ENCODE results near the gene ARHGAP22. TPM values are rescaled to one million over a fixed set of nuclear protein-coding genes. Genes with fewer than 3 reads are reported as not detected.

The ARHGAP22 gene
- total and polyA plus RNA-seq, 5 donors: 1.4 to 6.5 (median 5.1) TPM

DNA sequence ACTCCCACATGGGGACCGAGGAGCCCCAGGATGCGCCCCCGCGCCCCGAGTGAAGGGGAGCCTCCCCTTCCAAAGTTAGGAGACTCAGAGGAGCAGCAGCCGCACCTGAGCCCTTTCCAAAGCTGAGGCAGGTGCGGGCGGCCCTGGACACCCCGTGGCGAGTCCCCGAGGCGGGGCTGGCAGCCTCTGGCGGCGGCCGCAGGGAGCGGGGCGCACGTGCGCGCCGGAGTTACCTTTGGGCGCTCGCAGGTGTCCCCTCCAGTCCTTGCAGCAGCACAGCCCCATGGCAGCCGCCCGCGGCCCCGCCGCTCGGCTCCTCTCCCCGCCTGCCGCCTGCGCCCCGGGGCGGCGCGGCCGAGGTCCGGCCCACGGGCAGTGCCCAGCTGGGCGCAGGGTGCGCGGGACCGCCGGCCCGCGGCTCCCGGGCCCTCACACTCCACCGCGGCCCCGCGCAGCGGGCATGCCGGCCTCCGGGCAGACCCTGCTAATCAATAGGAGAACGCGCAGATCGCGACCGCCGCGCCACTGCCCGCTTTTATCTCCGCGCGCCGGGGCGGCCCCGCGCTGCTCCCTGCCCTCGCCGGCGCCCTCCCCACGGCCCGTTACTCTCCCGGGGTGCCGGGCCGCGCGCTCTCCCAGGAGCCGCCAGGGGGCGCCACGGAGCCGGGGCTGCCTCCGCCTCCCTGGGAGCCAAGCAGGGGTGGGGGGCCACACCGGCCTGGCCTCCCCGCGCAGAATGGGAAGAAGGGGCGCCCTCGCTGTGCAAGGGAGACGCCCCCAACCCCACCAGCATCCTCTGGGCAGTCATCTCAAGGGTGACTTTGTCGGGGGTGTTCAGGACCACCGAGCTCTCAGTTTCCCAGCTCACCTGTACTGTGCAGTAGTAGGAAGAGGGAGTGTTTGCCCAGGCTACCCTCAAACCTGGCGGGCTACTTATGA is 80.8 kb downstream of the ARHGAP22 start:
- Histone ChIP-seq H3K4me3 (ENCODE audit: low read length) (peak overlapping the region; percentile 52), H3K27ac (ENCODE audit: low read length) (no peak overlapping the region), H3K9me3 (ENCODE audit: control insufficient read depth, low read length) (no peaks in the 10 kb centered on the region), H3K27me3 (ENCODE audit: control insufficient read depth, insufficient read depth) (no peaks in the 10 kb centered on the region), H3K4me1 (ENCODE audit: control insufficient read depth, insufficient read depth, low read length) (no peaks in the 10 kb centered on the region)
- 7% methylated on average over 93 of the region's 93 CpGs for WGBS
- intact Hi-C loops (cut with DNase I): no loop called here
- ATAC-seq: peak; percentile 23 to 25
- no peak for DNase-seq

GRCh38 chr10:48523212-48523819 is 81.6 kb downstream of the ARHGAP22 start:
- 4% methylated on average over 47 of the region's 47 CpGs for WGBS
- peak overlapping the region; percentile 52 for H3K4me3 ChIP-seq (ENCODE audit: low read length)
- H3K27me3 ChIP-seq (ENCODE audit: control insufficient read depth, insufficient read depth): no peaks in the 10 kb centered on the region
- peak; percentile 72 to 83 (median 78) for DNase-seq
- H3K9me3 ChIP-seq (ENCODE audit: control insufficient read depth, low read length): no peaks in the 10 kb centered on the region
- ATAC-seq: peak; percentile 70 to 84
- intact Hi-C loops (cut with DNase I): no loop called here
- no peak overlapping the region for H3K27ac ChIP-seq (ENCODE audit: low read length)
- no peaks in the 10 kb centered on the region for H3K4me1 ChIP-seq (ENCODE audit: control insufficient read depth, insufficient read depth, low read length)

DNA sequence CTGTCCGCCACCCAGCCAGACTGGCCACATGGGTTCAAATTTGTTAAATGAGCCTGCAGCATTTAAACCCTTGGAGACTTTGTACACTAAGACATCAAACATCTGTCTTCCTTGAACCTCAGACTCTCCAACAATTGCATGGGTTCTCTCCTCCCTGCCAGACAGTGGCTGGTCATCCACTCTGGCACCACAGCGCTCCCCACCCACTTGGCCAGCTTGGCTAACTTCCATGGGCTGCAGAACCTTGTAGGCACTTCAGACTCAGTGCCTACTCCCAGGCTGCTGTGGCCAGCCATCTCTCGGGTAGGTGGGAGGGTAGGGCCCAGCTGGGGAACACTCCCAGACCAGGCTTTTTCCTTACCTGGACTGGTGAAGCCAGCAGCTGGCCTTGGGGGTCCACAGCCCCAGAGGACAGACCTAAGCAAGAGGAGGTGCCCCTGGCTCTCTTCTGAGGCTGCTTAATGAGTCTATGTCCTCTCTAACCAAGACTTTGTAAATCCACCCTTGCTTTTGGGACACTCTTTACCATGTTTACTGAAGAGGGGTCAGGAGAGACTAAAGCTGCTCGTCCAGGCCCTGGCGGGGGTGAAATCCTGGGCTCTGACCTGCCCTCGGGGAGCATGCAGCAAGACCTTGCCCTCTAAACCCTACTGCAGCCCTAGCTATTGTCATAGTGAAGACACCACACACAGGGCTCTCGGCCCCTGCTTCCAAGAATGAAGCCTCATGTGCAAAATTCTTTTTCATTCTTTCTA is 82.7 kb downstream of the ARHGAP22 start:
- no peaks in the 10 kb centered on the region for H3K27me3 ChIP-seq (ENCODE audit: control insufficient read depth, insufficient read depth)
- 90% methylated on average over 7 of the region's 7 CpGs for WGBS
- no peak overlapping the region for H3K27ac ChIP-seq (ENCODE audit: low read length)
- ATAC-seq (no peak), DNase-seq (no peak)
- no peak overlapping the region for H3K4me3 ChIP-seq (ENCODE audit: low read length)
- no peaks in the 10 kb centered on the region for H3K4me1 ChIP-seq (ENCODE audit: control insufficient read depth, insufficient read depth, low read length)
- no peaks in the 10 kb centered on the region for H3K9me3 ChIP-seq (ENCODE audit: control insufficient read depth, low read length)
- intact Hi-C loops (cut with DNase I): no loop called here

- no peak for ATAC-seq
- no peak overlapping the region for H3K4me3 ChIP-seq (ENCODE audit: low read length)
- no peaks in the 10 kb centered on the region for H3K27me3 ChIP-seq (ENCODE audit: control insufficient read depth, insufficient read depth)
- H3K4me1 ChIP-seq (ENCODE audit: control insufficient read depth, insufficient read depth, low read length): no peaks in the 10 kb centered on the region
- WGBS: 95% methylated on average over 7 of the region's 7 CpGs
- DNase-seq: no peak
- no peak overlapping the region for H3K27ac ChIP-seq (ENCODE audit: low read length)
- H3K9me3 ChIP-seq (ENCODE audit: control insufficient read depth, low read length): no peaks in the 10 kb centered on the region
- intact Hi-C loops (cut with DNase I): no loop called here
These were observed 84.3 kb downstream of the ARHGAP22 start for GRCh38 chr10:48520594-48520993.

DNA sequence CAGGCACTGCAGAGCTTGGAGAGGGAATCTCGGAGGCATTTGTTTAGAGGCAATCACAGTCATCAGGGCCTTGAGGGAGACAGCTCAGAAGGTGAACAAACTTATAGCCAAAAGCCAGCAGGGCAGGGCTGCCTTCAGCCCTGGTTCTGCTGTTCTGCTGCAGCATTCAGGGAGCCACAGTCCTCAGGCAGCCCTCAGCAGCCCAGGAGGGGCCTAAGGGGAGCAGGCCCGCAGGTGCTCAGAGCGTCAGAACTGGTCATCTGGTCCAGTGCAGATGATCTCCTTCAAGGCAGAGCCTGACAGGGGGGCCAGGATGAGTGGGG is 84.7 kb downstream of the ARHGAP22 start:
- 94% methylated on average over 3 of the region's 3 CpGs for WGBS
- no peak overlapping the region for H3K27ac ChIP-seq (ENCODE audit: low read length)
- DNase-seq (no peak), ATAC-seq (no peak)
- no peaks in the 10 kb centered on the region for H3K27me3 ChIP-seq (ENCODE audit: control insufficient read depth, insufficient read depth)
- no peak overlapping the region for H3K4me3 ChIP-seq (ENCODE audit: low read length)
- H3K9me3 ChIP-seq (ENCODE audit: control insufficient read depth, low read length): no peaks in the 10 kb centered on the region
- intact Hi-C loops (cut with DNase I): no loop called here
- no peaks in the 10 kb centered on the region for H3K4me1 ChIP-seq (ENCODE audit: control insufficient read depth, insufficient read depth, low read length)

DNA sequence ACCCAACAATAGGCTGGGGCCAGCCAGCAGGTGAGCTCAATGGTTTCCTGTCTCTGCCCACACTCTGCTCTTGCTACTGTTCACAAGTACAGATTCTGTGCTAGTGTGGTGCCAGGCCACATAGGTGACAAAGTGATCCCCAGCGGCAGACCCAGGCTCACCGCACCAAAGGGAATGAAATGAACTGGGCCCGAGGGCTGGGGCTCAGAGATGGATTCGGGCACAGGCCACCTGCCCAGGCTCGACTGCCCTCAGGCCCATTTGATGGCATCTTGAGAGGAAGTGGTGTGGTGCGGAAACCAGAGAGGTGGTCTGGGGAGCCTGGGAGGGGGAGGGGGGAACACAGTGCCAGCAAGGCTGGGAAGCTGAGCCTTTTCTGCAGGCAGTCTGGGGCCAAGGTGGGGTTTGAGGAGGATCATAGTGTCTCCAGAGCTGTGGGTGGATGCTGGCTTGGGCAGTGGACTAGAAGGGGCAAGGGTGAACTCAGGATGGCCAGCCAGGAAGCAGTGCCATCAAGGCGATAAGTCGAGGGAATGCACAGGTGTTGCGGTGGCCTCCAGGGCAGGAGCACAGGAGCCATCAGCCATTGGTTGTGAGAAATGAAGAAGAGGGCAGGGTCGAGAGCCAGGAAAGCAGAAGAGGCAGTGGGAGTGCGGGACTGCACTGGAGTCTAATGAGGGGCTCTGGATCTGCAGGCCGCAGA is 85.2 kb downstream of the ARHGAP22 start:
- Histone ChIP-seq H3K27me3 (ENCODE audit: control insufficient read depth, insufficient read depth) (no peaks in the 10 kb centered on the region), H3K4me3 (ENCODE audit: low read length) (no peak overlapping the region), H3K27ac (ENCODE audit: low read length) (no peak overlapping the region), H3K4me1 (ENCODE audit: control insufficient read depth, insufficient read depth, low read length) (no peaks in the 10 kb centered on the region), H3K9me3 (ENCODE audit: control insufficient read depth, low read length) (no peaks in the 10 kb centered on the region)
- intact Hi-C loops (cut with DNase I): no loop called here
- ATAC-seq: no peak
- 90% methylated on average over 12 of the region's 12 CpGs for WGBS
- DNase-seq: no peak

GRCh38 chr10:48518986-48519385 is 85.9 kb downstream of the ARHGAP22 start:
- H3K9me3 ChIP-seq (ENCODE audit: control insufficient read depth, low read length): no peaks in the 10 kb centered on the region
- DNase-seq: no peak
- WGBS: 60% methylated on average over 4 of the region's 4 CpGs
- no peaks in the 10 kb centered on the region for H3K4me1 ChIP-seq (ENCODE audit: control insufficient read depth, insufficient read depth, low read length)
- H3K4me3 ChIP-seq (ENCODE audit: low read length): no peak overlapping the region
- no peaks in the 10 kb centered on the region for H3K27me3 ChIP-seq (ENCODE audit: control insufficient read depth, insufficient read depth)
- intact Hi-C loops (cut with DNase I): no loop called here
- ATAC-seq: no peak
- no peak overlapping the region for H3K27ac ChIP-seq (ENCODE audit: low read length)

GRCh38 chr10:48517911-48518811 is 86.7 kb downstream of the ARHGAP22 start:
- H3K9me3 ChIP-seq (ENCODE audit: control insufficient read depth, low read length): no peaks in the 10 kb centered on the region
- no peaks in the 10 kb centered on the region for H3K4me1 ChIP-seq (ENCODE audit: control insufficient read depth, insufficient read depth, low read length)
- no peak for DNase-seq
- no peak for ATAC-seq
- no peak overlapping the region for H3K4me3 ChIP-seq (ENCODE audit: low read length)
- H3K27ac ChIP-seq (ENCODE audit: low read length): no peak overlapping the region
- intact Hi-C loops (cut with DNase I): no loop called here
- no peaks in the 10 kb centered on the region for H3K27me3 ChIP-seq (ENCODE audit: control insufficient read depth, insufficient read depth)
- WGBS: 86% methylated on average over 13 of the region's 13 CpGs

DNA sequence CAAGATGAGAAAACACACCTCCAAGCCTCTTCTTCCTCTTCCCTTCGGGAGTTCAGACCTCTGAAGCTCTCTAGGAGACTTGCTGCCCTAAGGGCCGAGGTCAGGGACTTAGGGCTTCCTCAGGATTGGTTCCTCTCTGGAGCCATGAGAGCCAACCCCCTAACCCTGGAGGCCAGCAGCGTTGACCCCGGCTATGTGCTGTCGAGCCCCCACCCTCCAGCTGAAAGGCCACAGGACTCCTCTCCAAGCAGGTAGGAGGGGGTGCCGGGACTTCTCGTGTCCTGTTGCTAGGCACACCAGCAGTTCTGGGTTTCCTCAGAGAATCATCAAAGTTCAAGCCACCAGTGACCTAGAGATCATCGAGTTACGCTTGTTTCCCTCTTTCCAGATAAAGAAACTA is 87.4 kb downstream of the ARHGAP22 start:
- Histone ChIP-seq H3K9me3 (ENCODE audit: control insufficient read depth, low read length) (no peaks in the 10 kb centered on the region), H3K4me1 (ENCODE audit: control insufficient read depth, insufficient read depth, low read length) (no peaks in the 10 kb centered on the region), H3K27me3 (ENCODE audit: control insufficient read depth, insufficient read depth) (no peaks in the 10 kb centered on the region), H3K4me3 (ENCODE audit: low read length) (no peak overlapping the region), H3K27ac (ENCODE audit: low read length) (no peak overlapping the region)
- 78% methylated on average over 9 of the region's 9 CpGs for WGBS
- DNase-seq: no peak
- no peak for ATAC-seq
- intact Hi-C loops (cut with DNase I): no loop called here

- H3K4me3 ChIP-seq (ENCODE audit: low read length): no peak overlapping the region
- H3K9me3 ChIP-seq (ENCODE audit: control insufficient read depth, low read length): no peaks in the 10 kb centered on the region
- H3K27me3 ChIP-seq (ENCODE audit: control insufficient read depth, insufficient read depth): no peaks in the 10 kb centered on the region
- no peaks in the 10 kb centered on the region for H3K4me1 ChIP-seq (ENCODE audit: control insufficient read depth, insufficient read depth, low read length)
- 87% methylated on average over 3 of the region's 3 CpGs for WGBS
- DNase-seq (no peak), ATAC-seq (no peak)
- H3K27ac ChIP-seq (ENCODE audit: low read length): no peak overlapping the region
- intact Hi-C loops (cut with DNase I): no loop called here
These were observed 88.0 kb downstream of the ARHGAP22 start for GRCh38 chr10:48516911-48517310.
